NCI-H345 treated with DMSO at 0.1 percent for 48 hours (cell line): ENCODE results near the gene GSC2.
A peak's percentile ranks its signal among the peaks of the same experiment; 100 is the strongest.

Experiments used
- DNase-seq: peaks from one replicate; lab custom pipeline; 2025; ENCODE audit not compliant: unreplicated experiment; lab: John Stamatoyannopoulos, UW

The GSC2 gene

GRCh38 chr22:19122143-19122751, 27.8 kb downstream of the GSC2 start, which contains the start of gene DGCR2:
TSS of gene DGCR2 (minus strand) at chr22:19122412. CDS start at chr22:19122206, 206 bp downstream.
- peak; percentile 83 for DNase-seq

- DNase-seq: no peak
Measured at GRCh38 chr22:19121631-19122142, 28.4 kb downstream of the GSC2 start.

GRCh38 chr22:19120829-19121630, 29.1 kb downstream of the GSC2 start:
- no peak for DNase-seq

- DNase-seq: no peak
Measured at GRCh38 chr22:19119949-19120348, 30.1 kb downstream of the GSC2 start.

GRCh38 chr22:19118329-19118880, 31.7 kb downstream of the GSC2 start:
- no peak for DNase-seq

- DNase-seq: peak; percentile 86
Measured at GRCh38 chr22:19117111-19117512, 33.0 kb downstream of the GSC2 start.

GRCh38 chr22:19115628-19116027, 34.5 kb downstream of the GSC2 start:
- DNase-seq: no peak

GRCh38 chr22:19114984-19115552, 35.0 kb downstream of the GSC2 start:
- DNase-seq: no peak

GRCh38 chr22:19113429-19113828, 36.7 kb downstream of the GSC2 start:
- no peak for DNase-seq

- no peak for DNase-seq
Measured at GRCh38 chr22:19111584-19111983, 38.5 kb downstream of the GSC2 start.

- no peak for DNase-seq
Measured at GRCh38 chr22:19111140-19111539, 39.0 kb downstream of the GSC2 start.

- no peak for DNase-seq
Measured at GRCh38 chr22:19110646-19111045, 39.4 kb downstream of the GSC2 start.

- no peak for DNase-seq
Measured at GRCh38 chr22:19110064-19110458, 40.0 kb downstream of the GSC2 start.

GRCh38 chr22:19109198-19110063, 40.7 kb downstream of the GSC2 start:
- DNase-seq: no peak

- no peak for DNase-seq
Measured at GRCh38 chr22:19108807-19109197, 41.3 kb downstream of the GSC2 start.

GRCh38 chr22:19107730-19108074, 42.4 kb downstream of the GSC2 start:
- DNase-seq: no peak

GRCh38 chr22:19106886-19107729, 43.0 kb downstream of the GSC2 start:
- no peak for DNase-seq

- no peak for DNase-seq
Measured at GRCh38 chr22:19105867-19106802, 44.0 kb downstream of the GSC2 start.

GRCh38 chr22:19105456-19105855, 44.6 kb downstream of the GSC2 start:
- DNase-seq: no peak
